Measurements from ENCODE around the gene RPP25L. TPM values are rescaled to one million over a fixed set of nuclear protein-coding genes. Genes with fewer than 3 reads are reported as not detected.

RPP25L gene
- total and polyA plus RNA-seq, 9 of the 15 experiments (the other 6 are each of a cell fraction or from before 2014, with no cell fraction given): 16.3 to 43.7 (median 29.0) TPM

- peaks cover 4% of the 10 kb centered on the region for H4K20me1 ChIP-seq (replicated peaks; ENCODE audit: control insufficient read depth, insufficient read depth, low read length)
- intact Hi-C loops (cut with micrococcal nuclease): no loop called here
- CTCF ChIA-PET (ENCODE audit: low intra/inter-chr PET ratio): no interaction called here
- 2% methylated on average over 7 of the region's 8 CpGs for WGBS (ENCODE audit: insufficient coverage, low coverage, missing lambda C conversion rate)
- in situ Hi-C loops (cut with MboI): no loop called here
- H3K36me3 ChIP-seq (ENCODE audit: control insufficient read depth, insufficient read depth, low read length): no peaks in the 10 kb centered on the region
- H3K27me3 ChIP-seq (ENCODE audit: control insufficient read depth in 2 of 2, insufficient read depth in 2 of 2, low read length in 2 of 2): peaks cover 13 to 72% of the 10 kb centered on the region in 2 experiments; a peak in 4 of 5 replicates
- no peak overlapping the region for H3K27ac ChIP-seq (ENCODE audit: extremely low read depth, low read depth, low read length)
- no peak overlapping the region for H3K4me3 ChIP-seq
- POLR2A ChIA-PET: no interaction called here
- no peaks in the 10 kb centered on the region for H3K9me1 ChIP-seq (ENCODE audit: control insufficient read depth, insufficient read depth, low read length)
- H3K9ac ChIP-seq (ENCODE audit: insufficient read depth in 1 of 2, low read depth in 2 of 2, low read length in 2 of 2): no peak overlapping the region
- no peaks in the 10 kb centered on the region for H3K79me2 ChIP-seq (ENCODE audit: control insufficient read depth, insufficient read depth, low read length)
- no TSS peak for BruUV-seq (replicated peaks)
- FAIRE-seq (no peak), ATAC-seq (no peak), DNase-seq (ENCODE audit: extremely low read depth in 1 of 4, low spot score in 3 of 4) (no peak)
- no peaks in the 10 kb centered on the region for H3K9me3 ChIP-seq (replicated peaks; ENCODE audit: control insufficient read depth, insufficient read depth, low read depth, low read length)
- H3K4me2 ChIP-seq (ENCODE audit: insufficient read depth, low read length): no peak overlapping the region
- no peak overlapping the region for H2AFZ ChIP-seq (ENCODE audit: low read depth, low read length)
- peaks cover 0 to 7% of the 10 kb centered on the region in 2 experiments; a peak in 2 of 5 replicates for H3K4me1 ChIP-seq (replicated peaks in 1 of 2; ENCODE audit: control insufficient read depth in 2 of 2, insufficient read depth in 2 of 2, low read length in 2 of 2)
- no peak for TF ChIP-seq ATF3 (IDR thresholded peaks at IDR 0.05)
- TF ChIP-seq ATF3 (CRISPR knock-in tag; conservative IDR thresholded peaks at IDR 0.05): no peak
- no peak for TF ChIP-seq CBX8 (IDR thresholded peaks at IDR 0.05; ENCODE audit: borderline replicate concordance, extremely low read depth, low read depth, low read length, poor library complexity, severe bottlenecking)
- TF ChIP-seq NFRKB (IDR thresholded peaks at IDR 0.05; ENCODE audit: low read depth): no peak
- no peak for TF ChIP-seq KDM4B (IDR thresholded peaks at IDR 0.05; ENCODE audit: borderline replicate concordance in 2 of 2, low read depth in 1 of 2)
- no peak for TF ChIP-seq IFI16 (CRISPR knock-in tag; IDR thresholded peaks at IDR 0.05)
- TF ChIP-seq TCF15 (CRISPR knock-in tag; IDR thresholded peaks at IDR 0.05): no peak
- TF ChIP-seq MXI1 (IDR thresholded peaks at IDR 0.05; ENCODE audit: low read depth, low read length): no peak
- TF ChIP-seq FOXM1 (IDR thresholded peaks at IDR 0.05; ENCODE audit: low read depth): no peak
- TF ChIP-seq FOXM1 (CRISPR knock-in tag; IDR thresholded peaks at IDR 0.05; ENCODE audit: low read depth): no peak
- TF ChIP-seq PTBP1 (IDR thresholded peaks at IDR 0.05; ENCODE audit: low read depth, low read length): no peak
- no peak for TF ChIP-seq NFYB (IDR thresholded peaks at IDR 0.05; ENCODE audit: extremely low read depth, insufficient read length)
- no peak for TF ChIP-seq SMARCE1 (IDR thresholded peaks at IDR 0.05)
- TF ChIP-seq TBP (optimal IDR thresholded peaks at IDR 0.05; ENCODE audit: low read depth, low read length): no peak
- TF ChIP-seq ZBTB8A (IDR thresholded peaks at IDR 0.05; ENCODE audit: partially characterized antibody): no peak
- TF ChIP-seq HNRNPUL1 (IDR thresholded peaks at IDR 0.05; ENCODE audit: low read length): no peak
- no peak for TF ChIP-seq TSHZ1 (CRISPR knock-in tag; IDR thresholded peaks at IDR 0.05)
- TF ChIP-seq HINFP (tag; conservative IDR thresholded peaks at IDR 0.05; ENCODE audit: low read depth): no peak
Measured at GRCh38 chr9:34575241-34575640, 36.7 kb downstream of the RPP25L start.

Data from K562 (cell line).